Prostate gland (tissue), 2 donors: ENCODE results near the gene SREBF1.

Source experiments
- CTCF ChIP-seq, 4 experiments: fragments of 200-600 bp in 2 of 4; fragments of 450-650 bp in 2 of 4; sonication (generic) in 2 of 4; IDR thresholded peaks; 1 replicate in 3 of 4; 2 replicates in 1 of 4; pipeline ENCODE4 v1.5.1; 2016 to 2019; ENCODE audit warnings: antibody characterized with exemption in 4 of 4, mild to moderate bottlenecking in 2 of 4, moderate library complexity in 2 of 4
- POLR2A ChIP-seq: fragments of 450-650 bp; IDR thresholded peaks from one replicate; pipeline ENCODE4 v1.6.1; 2016; ENCODE audit warnings: antibody characterized with exemption, mild to moderate bottlenecking
- POLR2AphosphoS5 ChIP-seq: sonication (generic); formaldehyde crosslinking; IDR thresholded peaks from one replicate; pipeline ENCODE4 v1.6.1; 2017; ENCODE audit warnings: antibody characterized with exemption

- no peak for TF ChIP-seq CTCF (IDR thresholded peaks at IDR 0.05)
- no peak for TF ChIP-seq POLR2A
- TF ChIP-seq POLR2AphosphoS5, result no peak
Measured at GRCh38 chr17:17835415-17836249, 1.2 kb downstream of the SREBF1 start.
